Lower lobe of right lung (tissue), 2 donors: ENCODE results near the gene SHANK1. TPM values are rescaled to one million over a fixed set of nuclear protein-coding genes. Genes with fewer than 3 reads are reported as not detected.

Source experiments
- ATAC-seq, 2 donors: fragments of 200-7000 bp; cut with Tn5 transposase; one replicate each; pipeline ENCODE4 v1.9.1; 2020 to 2022; ENCODE audit warnings: mild to moderate bottlenecking in 2 of 2, moderate library complexity in 2 of 2
- DNase-seq: peaks from one replicate; pipeline ENCODE4 v3.0.0-alpha.2; 2020
- H3K27ac ChIP-seq: fragments of 200-600 bp; one replicate; pipeline ENCODE4 v1.8.0; 2022
- H3K27me3 ChIP-seq: fragments of 200-600 bp; one replicate; pipeline ENCODE4 v1.8.0; 2022; ENCODE audit warnings: low read depth
- H3K36me3 ChIP-seq: fragments of 200-600 bp; one replicate; pipeline ENCODE4 v1.8.0; 2022; ENCODE audit warnings: mild to moderate bottlenecking
- H3K4me1 ChIP-seq: fragments of 200-600 bp; one replicate; pipeline ENCODE4 v1.8.0; 2022
- H3K4me3 ChIP-seq: fragments of 200-600 bp; one replicate; pipeline ENCODE4 v1.8.0; 2022; ENCODE audit warnings: mild to moderate bottlenecking
- H3K9me3 ChIP-seq: fragments of 200-600 bp; one replicate; pipeline ENCODE4 v1.8.0; 2022
- CTCF ChIP-seq: fragments of 200-600 bp; IDR thresholded peaks from one replicate; pipeline ENCODE4 v1.8.0; 2022; ENCODE audit warnings: antibody characterized with exemption, mild to moderate bottlenecking
- intact Hi-C: fragments of 100-400 bp; cut with DNase I; formaldehyde crosslinking; loops from one replicate; pipeline ENCODE4 v1.11.0; 2022
- total RNA-seq: library from RNA; stranded (reverse); fragmentation: NEBNext Ultra II Directional; extraction: Animal tissue kit (Norgen Biotek cat#: 25700); gene quantifications from one replicate; pipeline ENCODE4 v1.2.1, GENCODE V29; 2021
- donor health status: DM: no; HTN: yes; CAD: no; lungs with severe emphysema.

SHANK1 gene
- total RNA-seq, 1 donor from 2014 or later, result 0.71 TPM

- Histone ChIP-seq H3K9me3 (no peaks in the 10 kb centered on the region), H3K4me1 (no peaks in the 10 kb centered on the region), H3K27me3 (peaks cover 73% of the 10 kb centered on the region), H3K4me3 (no peak overlapping the region), H3K27ac (no peak overlapping the region), H3K36me3 (no peaks in the 10 kb centered on the region)
- ATAC-seq (no peak), DNase-seq (no peak)
- no peak for TF ChIP-seq CTCF
- intact Hi-C loops, result no loop called here
Measured at GRCh38 chr19:50690439-50690838, 29.2 kb downstream of the SHANK1 start.

- ATAC-seq (no peak), DNase-seq (no peak)
- Histone ChIP-seq H3K4me1 (no peaks in the 10 kb centered on the region), H3K27ac (no peak overlapping the region), H3K9me3 (no peaks in the 10 kb centered on the region), H3K4me3 (no peak overlapping the region), H3K27me3 (peaks cover 74% of the 10 kb centered on the region), H3K36me3 (no peaks in the 10 kb centered on the region)
- no peak for TF ChIP-seq CTCF
- intact Hi-C loops, result no loop called here
Measured at GRCh38 chr19:50688766-50689165, 30.8 kb downstream of the SHANK1 start.

- intact Hi-C loops, result no loop called here
- no peak for TF ChIP-seq CTCF
- Histone ChIP-seq H3K9me3 (no peaks in the 10 kb centered on the region), H3K36me3 (no peaks in the 10 kb centered on the region), H3K4me1 (no peaks in the 10 kb centered on the region), H3K4me3 (no peak overlapping the region), H3K27me3 (peaks cover 71% of the 10 kb centered on the region), H3K27ac (no peak overlapping the region)
- ATAC-seq, result peak in 1 of 2 donors; percentile 12
- DNase-seq, result no peak
Measured at GRCh38 chr19:50686310-50687032, 33.1 kb downstream of the SHANK1 start.

- intact Hi-C loops, result no loop called here
- peaks cover 26% of the 10 kb centered on the region for H3K27me3 ChIP-seq
- no peak for TF ChIP-seq CTCF
- ATAC-seq (peak; percentile 93 to 97), DNase-seq (peak; percentile 83)
- H3K36me3 ChIP-seq, result no peaks in the 10 kb centered on the region
- no peak overlapping the region for H3K4me3 ChIP-seq
- H3K9me3 ChIP-seq, result no peaks in the 10 kb centered on the region
- H3K27ac ChIP-seq, result no peak overlapping the region
- no peaks in the 10 kb centered on the region for H3K4me1 ChIP-seq
Measured at GRCh38 chr19:50679177-50680125, 40.2 kb downstream of the SHANK1 start.

GRCh38 chr19:50678323-50678722 is 41.3 kb downstream of the SHANK1 start:
- TF ChIP-seq CTCF, result no peak
- intact Hi-C loops, result no loop called here
- Histone ChIP-seq H3K36me3 (no peaks in the 10 kb centered on the region), H3K27ac (no peak overlapping the region), H3K27me3 (peaks cover 31% of the 10 kb centered on the region), H3K4me1 (no peaks in the 10 kb centered on the region), H3K9me3 (no peaks in the 10 kb centered on the region), H3K4me3 (no peak overlapping the region)
- ATAC-seq (no peak), DNase-seq (no peak)
